Measurements from ENCODE around the gene CLDN25.

GRCh38 chr11:113778111-113778910 is 1.3 kb upstream of the CLDN25 start:
- TF ChIP-seq, protein P1, sequence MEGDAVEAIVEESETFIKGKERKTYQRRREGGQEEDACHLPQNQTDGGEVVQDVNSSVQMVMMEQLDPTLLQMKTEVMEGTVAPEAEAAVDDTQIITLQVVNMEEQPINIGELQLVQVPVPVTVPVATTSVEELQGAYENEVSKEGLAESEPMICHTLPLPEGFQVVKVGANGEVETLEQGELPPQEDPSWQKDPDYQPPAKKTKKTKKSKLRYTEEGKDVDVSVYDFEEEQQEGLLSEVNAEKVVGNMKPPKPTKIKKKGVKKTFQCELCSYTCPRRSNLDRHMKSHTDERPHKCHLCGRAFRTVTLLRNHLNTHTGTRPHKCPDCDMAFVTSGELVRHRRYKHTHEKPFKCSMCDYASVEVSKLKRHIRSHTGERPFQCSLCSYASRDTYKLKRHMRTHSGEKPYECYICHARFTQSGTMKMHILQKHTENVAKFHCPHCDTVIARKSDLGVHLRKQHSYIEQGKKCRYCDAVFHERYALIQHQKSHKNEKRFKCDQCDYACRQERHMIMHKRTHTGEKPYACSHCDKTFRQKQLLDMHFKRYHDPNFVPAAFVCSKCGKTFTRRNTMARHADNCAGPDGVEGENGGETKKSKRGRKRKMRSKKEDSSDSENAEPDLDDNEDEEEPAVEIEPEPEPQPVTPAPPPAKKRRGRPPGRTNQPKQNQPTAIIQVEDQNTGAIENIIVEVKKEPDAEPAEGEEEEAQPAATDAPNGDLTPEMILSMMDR (IDR thresholded peaks at IDR 0.05; ENCODE audit: insufficient read depth, low read length), result no peak
- TF ChIP-seq POLR2AphosphoS5 (IDR thresholded peaks at IDR 0.05; ENCODE audit: low read depth), result no peak

Data from HL-60 (cell line).